ENCODE measurements around the gene CASZ1.

DNA sequence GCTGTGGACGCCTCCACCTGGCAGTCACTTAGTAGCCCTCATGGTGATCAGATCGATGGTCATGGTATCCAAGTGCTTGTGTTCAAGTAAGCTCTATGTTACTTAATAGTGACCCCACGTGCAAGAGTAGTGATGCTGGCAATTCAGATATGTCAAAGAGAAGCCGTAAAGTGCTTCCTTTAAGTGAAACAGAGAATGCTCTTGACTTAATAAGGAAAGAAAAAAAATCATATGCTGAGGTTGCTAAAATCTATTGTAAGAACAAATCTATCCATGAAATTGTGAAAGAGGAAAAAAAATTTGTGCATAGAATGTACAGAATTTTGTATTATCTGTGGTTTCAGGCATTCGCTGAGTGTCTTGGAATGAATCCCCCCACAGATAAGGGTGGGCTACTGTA, 207.8 kb downstream of the CASZ1 start:
- no peak for TF ChIP-seq CTCF (IDR thresholded peaks at IDR 0.05)
- TF ChIP-seq POLR2A (IDR thresholded peaks at IDR 0.05), result no peak
- no peak for TF ChIP-seq EP300 (IDR thresholded peaks at IDR 0.05)
- TF ChIP-seq POLR2AphosphoS5 (IDR thresholded peaks at IDR 0.05), result no peak

Measured in stomach (tissue), 4 donors.